GM18907 (cell line): ENCODE results near the gene TTC7B.
A peak's percentile ranks its signal among the peaks of the same experiment; 100 is the strongest.

Source experiments
- ATAC-seq: cut with Tn5 transposase; IDR thresholded peaks from one replicate; pipeline ENCODE4 v1.9.1; 2021; ENCODE audit warnings: mild to moderate bottlenecking, moderate library complexity; ENCODE audit not compliant: unreplicated experiment

The TTC7B gene

GRCh38 chr14:90500665-90501370 is 315.4 kb downstream of the TTC7B start:
- peak; percentile 78 for ATAC-seq

GRCh38 chr14:90499908-90500664 is 316.1 kb downstream of the TTC7B start:
- no peak for ATAC-seq

- ATAC-seq, result no peak
These were observed 317.1 kb downstream of the TTC7B start for GRCh38 chr14:90499121-90499520.

GRCh38 chr14:90498198-90498597 is 318.0 kb downstream of the TTC7B start:
- no peak for ATAC-seq

- ATAC-seq, result no peak
These were observed 319.9 kb downstream of the TTC7B start for GRCh38 chr14:90496379-90496778.

DNA sequence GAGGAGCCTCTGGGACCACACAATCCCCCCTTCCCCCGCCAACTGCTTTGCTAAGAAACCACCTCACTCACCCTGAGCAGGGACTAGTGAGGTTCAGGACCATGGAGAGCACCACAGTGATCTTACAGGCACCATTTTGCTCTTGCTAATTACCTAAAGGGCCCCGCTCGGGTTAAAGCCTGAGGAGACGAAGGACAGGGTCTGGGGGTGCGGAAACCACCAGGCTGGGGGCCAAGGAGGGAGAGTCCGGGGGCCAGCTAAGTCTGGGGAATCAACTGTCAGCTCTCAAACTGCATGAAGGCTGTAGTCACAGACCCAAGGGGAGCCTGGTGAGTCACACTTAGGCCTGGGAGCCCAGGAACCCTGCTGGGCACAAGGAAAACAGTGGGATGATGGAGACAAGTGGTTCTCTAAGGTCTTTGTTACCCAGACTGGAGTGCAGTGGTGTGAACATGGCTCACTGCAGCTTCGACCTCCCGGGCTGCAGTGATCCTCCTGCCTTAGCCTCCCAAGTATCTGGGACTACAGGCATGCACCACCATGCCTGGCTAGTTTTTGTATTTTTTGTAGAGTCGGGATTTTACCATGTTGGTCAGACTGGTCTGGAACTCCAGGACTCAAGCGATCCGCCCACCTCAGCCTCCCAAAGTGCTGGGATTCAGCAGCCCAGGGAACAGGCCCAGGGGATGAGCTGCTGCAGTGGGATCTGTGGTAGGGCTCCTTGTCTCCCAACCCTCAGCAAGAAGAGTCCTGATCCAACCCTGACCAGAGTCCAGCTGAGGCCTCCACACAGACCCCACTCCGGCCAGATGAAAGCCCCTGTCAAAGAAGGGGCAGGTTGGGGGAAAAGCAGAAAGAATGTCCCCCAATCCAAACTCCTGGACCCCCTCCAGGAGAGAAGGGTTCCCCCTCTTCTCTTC is 320.6 kb downstream of the TTC7B start:
- no peak for ATAC-seq

DNA sequence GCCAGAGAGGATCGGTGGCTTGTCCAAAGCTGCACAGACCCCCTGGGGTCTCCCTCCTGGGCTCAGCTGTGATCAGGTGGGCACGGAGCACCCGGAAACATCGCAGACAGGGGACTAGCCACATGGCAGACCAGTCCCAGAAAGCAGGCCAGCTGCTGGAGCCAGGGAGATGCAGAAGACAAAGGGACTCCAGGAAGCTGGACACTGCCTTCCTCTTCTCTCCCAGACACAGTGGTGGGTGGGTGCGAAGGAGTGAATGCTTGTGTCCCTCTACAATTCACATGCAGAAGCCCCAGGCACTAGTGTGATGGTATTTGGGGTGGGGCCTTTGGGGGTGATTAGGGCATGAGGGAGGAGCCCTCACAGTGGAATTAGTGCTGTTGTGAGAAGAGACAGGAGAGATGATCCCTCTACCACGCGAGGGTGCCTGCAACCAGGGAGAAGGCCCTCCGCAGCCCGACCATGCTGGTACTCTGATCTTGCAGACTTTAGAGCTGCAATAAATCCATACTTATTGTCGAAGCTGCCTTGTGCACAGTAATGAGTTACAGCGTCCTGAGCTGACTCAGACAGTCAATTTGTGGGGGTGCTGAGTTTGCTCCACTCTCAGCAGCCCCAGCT is 324.2 kb downstream of the TTC7B start:
- no peak for ATAC-seq

DNA sequence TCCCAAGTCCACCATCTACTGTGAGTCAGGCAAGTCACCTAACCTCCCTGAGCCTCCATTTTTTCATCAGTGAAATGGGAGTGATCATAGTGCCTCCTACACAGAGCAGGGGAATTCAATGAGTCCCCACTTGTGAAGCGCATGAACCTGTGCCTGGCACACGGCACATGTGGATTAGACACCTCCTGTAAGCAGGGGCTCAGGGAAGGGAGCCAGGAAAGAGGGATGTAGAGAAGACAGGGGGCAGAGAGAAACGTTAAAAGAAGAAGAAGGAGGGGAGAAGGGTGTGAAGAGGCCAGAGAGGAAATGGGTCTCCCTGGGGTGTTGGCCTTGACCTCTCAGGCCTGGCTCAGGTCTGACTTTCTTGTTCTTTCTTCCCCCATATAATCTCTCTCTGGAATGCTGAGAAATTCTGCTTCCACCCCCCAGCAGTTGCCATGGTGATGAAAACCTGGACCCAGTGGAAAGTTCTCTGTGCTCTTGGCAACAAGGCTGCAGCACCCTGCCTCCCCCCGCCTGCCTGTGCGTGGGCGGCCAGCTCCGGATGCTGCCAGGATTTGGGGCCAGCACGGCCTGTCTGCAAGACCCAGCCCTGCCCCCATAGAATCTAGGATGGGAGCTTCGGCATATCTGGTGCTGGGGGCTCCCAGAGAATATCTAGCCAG is 324.9 kb downstream of the TTC7B start:
- no peak for ATAC-seq

- no peak for ATAC-seq
These were observed 325.5 kb downstream of the TTC7B start for GRCh38 chr14:90490720-90491050.

GRCh38 chr14:90489916-90490719 is 326.1 kb downstream of the TTC7B start:
- no peak for ATAC-seq

DNA sequence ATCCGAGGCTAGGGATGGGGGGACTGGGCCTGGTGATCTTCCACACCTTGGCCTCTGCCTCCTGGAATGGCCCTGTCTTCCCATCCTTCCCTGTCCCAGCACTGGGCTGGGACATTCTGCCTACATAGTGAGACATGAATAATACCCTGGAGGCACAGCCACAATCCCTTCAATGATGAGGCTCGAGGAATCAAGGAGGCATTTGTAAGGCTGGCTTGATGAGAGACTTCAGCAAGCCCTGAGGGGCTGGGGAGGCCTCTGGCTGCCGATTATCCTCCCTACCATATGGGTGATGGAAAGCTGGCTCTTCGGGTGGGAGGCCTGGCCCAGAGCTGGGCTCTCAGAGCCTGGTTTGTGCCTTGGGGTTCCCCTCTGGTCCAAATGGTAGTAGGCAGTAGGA is 326.9 kb downstream of the TTC7B start:
- ATAC-seq, result no peak

DNA sequence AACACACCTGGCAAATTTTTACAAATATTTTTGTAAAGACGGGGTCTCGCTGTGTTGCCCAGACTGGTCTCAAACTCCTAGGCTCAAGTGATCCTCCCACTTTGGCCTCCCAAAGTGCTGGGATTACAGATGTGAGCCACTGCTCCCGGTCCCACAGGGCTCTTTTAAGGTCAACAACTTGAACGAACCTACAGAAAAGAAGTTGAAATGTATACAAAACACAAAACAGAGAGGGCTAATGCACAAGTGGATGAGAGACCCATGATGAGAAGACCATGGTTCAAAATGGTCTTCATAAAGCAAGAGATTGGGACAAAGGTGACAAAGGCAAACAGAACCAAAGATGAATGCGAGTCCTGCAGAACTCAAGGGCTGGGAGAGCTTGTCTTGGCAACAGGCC is 328.0 kb downstream of the TTC7B start:
- ATAC-seq, result no peak

DNA sequence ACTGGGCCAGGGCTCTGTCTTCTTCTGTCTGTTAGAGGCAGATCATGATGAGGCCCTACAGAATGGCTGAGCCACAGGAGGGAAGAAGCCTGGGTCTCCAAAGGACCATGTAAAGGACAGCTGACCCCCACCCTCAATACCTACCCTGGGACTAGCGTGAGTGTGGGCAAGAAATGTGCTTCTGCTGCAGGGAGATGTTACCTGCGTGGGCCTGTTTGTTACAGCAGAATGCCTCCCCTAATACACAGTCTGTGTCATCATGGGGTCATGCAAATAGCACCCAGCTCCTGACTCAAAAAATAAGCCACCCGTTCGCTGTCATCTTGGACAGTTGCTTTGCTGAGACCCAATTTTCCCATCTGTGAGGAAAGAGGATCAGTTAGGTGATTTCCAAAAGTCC is 328.8 kb downstream of the TTC7B start:
- no peak for ATAC-seq

- no peak for ATAC-seq
These were observed 329.2 kb downstream of the TTC7B start for GRCh38 chr14:90487031-90487430.

- ATAC-seq, result no peak
These were observed 331.9 kb downstream of the TTC7B start for GRCh38 chr14:90484291-90484690.

DNA sequence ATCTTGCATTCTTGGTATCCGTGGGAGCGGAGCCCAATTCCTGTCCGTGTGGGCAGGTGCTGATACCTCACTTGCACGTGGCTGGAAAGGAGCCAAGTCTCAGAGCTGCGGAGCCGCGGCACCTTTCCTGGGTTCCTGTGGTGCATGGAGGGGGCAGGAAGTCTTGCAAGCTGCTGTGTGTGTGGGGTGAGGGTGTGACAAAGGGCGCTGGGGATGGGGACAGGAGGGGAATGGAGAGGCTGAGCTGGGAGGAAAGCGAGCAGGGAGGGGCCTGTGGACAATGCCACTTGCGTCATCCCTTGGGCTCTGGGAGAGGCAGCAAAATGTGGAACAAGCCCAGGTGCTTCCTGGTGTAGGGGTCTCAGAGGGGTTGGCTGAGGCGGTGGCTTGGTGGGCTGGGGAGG is 332.7 kb downstream of the TTC7B start:
- ATAC-seq, result no peak

DNA sequence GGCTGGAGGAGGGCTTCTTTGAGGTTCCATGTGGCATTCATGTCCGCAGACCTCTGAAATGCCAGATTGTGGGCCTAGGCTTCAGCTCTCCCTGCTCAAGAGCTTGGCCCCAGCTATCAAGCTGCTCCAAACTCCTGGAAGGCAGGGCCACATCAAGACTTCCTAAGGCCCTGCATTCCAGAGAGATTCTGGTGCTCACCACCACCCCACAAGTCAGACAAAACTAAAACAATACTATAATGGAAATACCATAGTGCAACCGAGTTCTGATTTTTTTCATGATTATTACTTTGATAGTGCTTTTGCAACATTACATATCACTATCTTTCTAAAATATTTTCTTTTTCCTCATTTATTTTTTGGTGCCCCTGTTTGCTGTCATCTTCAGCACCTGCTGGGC is 333.1 kb downstream of the TTC7B start:
- no peak for ATAC-seq

DNA sequence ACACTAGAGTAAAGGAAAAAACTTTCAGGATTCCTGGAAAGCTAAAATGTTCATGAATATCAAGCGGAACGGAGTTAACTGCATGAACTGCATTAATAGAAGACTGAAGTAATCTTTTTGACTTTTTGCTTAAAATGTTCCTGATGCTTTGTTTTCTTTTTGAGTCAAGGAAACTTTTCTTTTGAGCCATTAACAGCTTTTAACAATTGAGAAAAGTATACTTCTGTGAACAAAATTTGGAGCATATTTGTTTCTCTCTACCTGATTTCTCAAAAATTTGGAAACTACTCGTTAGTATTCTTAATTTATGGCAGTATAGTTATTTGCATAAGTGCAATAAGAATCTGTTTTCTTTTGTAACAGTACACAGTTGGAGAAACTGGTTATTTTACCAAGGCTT is 340.9 kb downstream of the TTC7B start:
- no peak for ATAC-seq
